DMS53 treated with DMSO at 0.1 percent for 48 hours (cell line): ENCODE measurements around the gene ZBTB17.
"Not testable (repeated sequence)": the region's sequence is repeated elsewhere in the genome, so short reads cannot be mapped to it uniquely, and the experiment has no call there.

Experiments
- DNase-seq: peaks from one replicate; lab custom pipeline; 2025; ENCODE audit not compliant: unreplicated experiment; lab: John Stamatoyannopoulos, UW

The ZBTB17 gene

GRCh38 chr1:15988856-15989736, 13.2 kb upstream of the ZBTB17 start:
- no peak for DNase-seq

GRCh38 chr1:15985611-15986297, 9.9 kb upstream of the ZBTB17 start:
- DNase-seq = no peak

- DNase-seq = no peak
Observed at GRCh38 chr1:15983275-15983674, 7.4 kb upstream of the ZBTB17 start.

GRCh38 chr1:15981679-15982078, 5.8 kb upstream of the ZBTB17 start:
- DNase-seq = no peak

GRCh38 chr1:15977947-15978346, 2.0 kb upstream of the ZBTB17 start:
- DNase-seq = not testable (repeated sequence)

- DNase-seq = no peak
Observed at GRCh38 chr1:15975358-15975804, 520 bp downstream of the ZBTB17 start.

GRCh38 chr1:15974855-15975254, 1.0 kb downstream of the ZBTB17 start:
- DNase-seq = no peak

GRCh38 chr1:15973772-15974171, 2.1 kb downstream of the ZBTB17 start:
- no peak for DNase-seq

GRCh38 chr1:15972409-15972808, 3.5 kb downstream of the ZBTB17 start:
- DNase-seq = no peak

GRCh38 chr1:15970911-15971310, 5.0 kb downstream of the ZBTB17 start:
- no peak for DNase-seq

GRCh38 chr1:15969321-15969880, 6.5 kb downstream of the ZBTB17 start:
- DNase-seq = no peak

GRCh38 chr1:15968172-15968571, 7.7 kb downstream of the ZBTB17 start:
- no peak for DNase-seq

GRCh38 chr1:15966956-15967344, 9.0 kb downstream of the ZBTB17 start:
- no peak for DNase-seq

- DNase-seq = no peak
Observed at GRCh38 chr1:15966081-15966955, 9.6 kb downstream of the ZBTB17 start.

- DNase-seq = no peak
Observed at GRCh38 chr1:15965228-15965767, 10.6 kb downstream of the ZBTB17 start.

- no peak for DNase-seq
Observed at GRCh38 chr1:15963968-15964648, 11.8 kb downstream of the ZBTB17 start.

- DNase-seq = no peak
Observed at GRCh38 chr1:15963363-15963967, 12.4 kb downstream of the ZBTB17 start.

GRCh38 chr1:15962671-15963362, 13.1 kb downstream of the ZBTB17 start:
- no peak for DNase-seq

GRCh38 chr1:15962176-15962575, 13.7 kb downstream of the ZBTB17 start:
- DNase-seq = no peak
